C4-2B (cell line): Measurements from ENCODE around the gene CLEC4D.
"Not testable (repeated sequence)": the region's sequence is repeated elsewhere in the genome, so short reads cannot be mapped to it uniquely, and the experiment has no call there.

Source experiments
- H3K27ac ChIP-seq: fragments of 450-650 bp; 2 replicates; pipeline ENCODE4 v1.5.1; 2017
- CTCF ChIP-seq: fragments of 450-650 bp; conservative IDR thresholded peaks from 2 replicates; pipeline ENCODE4 v1.5.1; 2017; ENCODE audit warnings: mild to moderate bottlenecking
- ZFX ChIP-seq: fragments of 450-650 bp; IDR thresholded peaks from 2 replicates; pipeline ENCODE4 v1.6.1; 2017

Gene CLEC4D

GRCh38 chr12:8508223-8508622 is 5.1 kb upstream of the CLEC4D start:
- TF ChIP-seq ZFX (no peak), CTCF (no peak)
- no peak overlapping the region for H3K27ac ChIP-seq

GRCh38 chr12:8508910-8509841 is 4.1 kb upstream of the CLEC4D start:
- H3K27ac ChIP-seq: no peak overlapping the region
- TF ChIP-seq CTCF (no peak), ZFX (no peak)

- no peak overlapping the region for H3K27ac ChIP-seq
- TF ChIP-seq CTCF: no peak
- TF ChIP-seq ZFX: no peak
Measured at GRCh38 chr12:8517971-8518370, 4.7 kb downstream of the CLEC4D start.

GRCh38 chr12:8519171-8519570 is 5.9 kb downstream of the CLEC4D start:
- TF ChIP-seq ZFX (no peak), CTCF (no peak)
- H3K27ac ChIP-seq: no peak overlapping the region

GRCh38 chr12:8527250-8528130 is 14.2 kb downstream of the CLEC4D start:
- TF ChIP-seq CTCF: no peak
- TF ChIP-seq ZFX: no peak
- H3K27ac ChIP-seq: no peak overlapping the region

- H3K27ac ChIP-seq: no peak overlapping the region
- TF ChIP-seq CTCF (no peak), ZFX (no peak)
Measured at GRCh38 chr12:8532045-8532444, 18.7 kb downstream of the CLEC4D start.

- not testable (repeated sequence) for H3K27ac ChIP-seq
- peak; percentile 77 for TF ChIP-seq CTCF
Measured at GRCh38 chr12:8537820-8538219, 24.5 kb downstream of the CLEC4D start.

- H3K27ac ChIP-seq: not testable (repeated sequence)
Measured at GRCh38 chr12:8540831-8541230, 27.5 kb downstream of the CLEC4D start, which contains the start of gene CLEC4E. Gene CLEC4E (minus strand): TSS chr12:8540905. CDS start chr12:8540797, 108 bp downstream.
